ENCODE results near the gene HECTD4.
A peak's percentile ranks its signal among the peaks of the same experiment; 100 is the strongest.

Gene HECTD4

DNA sequence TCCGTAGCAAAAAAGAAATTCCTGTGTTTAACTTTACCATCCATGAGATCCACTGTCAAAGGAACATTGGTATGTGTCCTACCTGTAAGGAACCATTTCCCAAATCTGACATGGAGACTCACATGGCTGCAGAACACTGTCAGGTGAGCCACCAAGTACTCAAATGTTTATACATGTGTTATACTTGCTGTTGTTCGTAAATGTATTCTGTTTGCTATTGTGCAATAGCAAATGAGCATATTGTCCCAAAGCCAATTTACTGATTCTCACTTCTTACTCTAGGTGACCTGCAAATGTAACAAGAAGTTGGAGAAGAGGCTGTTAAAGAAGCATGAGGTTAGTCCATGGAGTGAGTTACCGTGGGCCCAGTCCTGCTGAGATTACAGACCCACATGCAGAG, 247.5 kb downstream of the HECTD4 start:
- POLR2A ChIA-PET = no interaction called here
- TF ChIP-seq ZNF384 (IDR thresholded peaks at IDR 0.05) (no peak), NFRKB (IDR thresholded peaks at IDR 0.05) (no peak), ELF4 (IDR thresholded peaks at IDR 0.05) (no peak), SUZ12 (IDR thresholded peaks at IDR 0.05) (no peak), L3MBTL2 (conservative IDR thresholded peaks at IDR 0.05) (no peak), TARDBP (IDR thresholded peaks at IDR 0.05) (no peak), FOXK2 (IDR thresholded peaks at IDR 0.05) (no peak), FOXM1 (IDR thresholded peaks at IDR 0.05; ENCODE audit: borderline replicate concordance) (no peak), HDGF (IDR thresholded peaks at IDR 0.05; ENCODE audit: borderline replicate concordance) (no peak), LEF1 (IDR thresholded peaks at IDR 0.05; ENCODE audit: borderline replicate concordance) (no peak), BHLHE40 (IDR thresholded peaks at IDR 0.05; ENCODE audit: borderline replicate concordance) (no peak), ARNT (IDR thresholded peaks at IDR 0.05) (no peak), SP1 (IDR thresholded peaks at IDR 0.05) (no peak)
- TF ChIP-seq, protein P1, sequence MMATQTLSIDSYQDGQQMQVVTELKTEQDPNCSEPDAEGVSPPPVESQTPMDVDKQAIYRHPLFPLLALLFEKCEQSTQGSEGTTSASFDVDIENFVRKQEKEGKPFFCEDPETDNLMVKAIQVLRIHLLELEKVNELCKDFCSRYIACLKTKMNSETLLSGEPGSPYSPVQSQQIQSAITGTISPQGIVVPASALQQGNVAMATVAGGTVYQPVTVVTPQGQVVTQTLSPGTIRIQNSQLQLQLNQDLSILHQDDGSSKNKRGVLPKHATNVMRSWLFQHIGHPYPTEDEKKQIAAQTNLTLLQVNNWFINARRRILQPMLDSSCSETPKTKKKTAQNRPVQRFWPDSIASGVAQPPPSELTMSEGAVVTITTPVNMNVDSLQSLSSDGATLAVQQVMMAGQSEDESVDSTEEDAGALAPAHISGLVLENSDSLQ (IDR thresholded peaks at IDR 0.05) = no peak

DNA sequence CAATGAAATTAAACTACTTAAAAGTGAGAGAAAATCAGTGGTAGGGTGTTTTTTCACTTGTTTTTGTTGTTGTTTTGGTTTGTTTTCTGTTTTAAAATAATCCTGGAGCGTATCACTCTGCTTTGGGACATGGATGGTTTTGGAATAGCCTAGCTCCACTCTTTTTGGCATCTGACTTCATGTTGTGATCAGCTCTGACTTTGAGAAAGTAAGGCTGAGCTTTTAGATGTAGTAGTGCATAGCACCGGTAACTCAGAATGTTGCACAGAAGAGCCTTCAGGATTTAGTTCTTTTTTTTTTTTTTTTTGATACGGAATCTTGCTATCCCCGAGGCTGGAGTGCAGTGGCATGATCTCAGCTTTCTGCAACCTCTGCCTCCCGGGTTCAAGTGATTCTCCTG, 248.8 kb downstream of the HECTD4 start:
- ChIA-PET CTCF (no interaction called here), POLR2A (interaction anchor here (1.3 kb wide), 1 partner anchor 17 kb away, joined by 3 read pairs; no protein-coding TSS in a partner anchor)
- no peak for DNase-seq (ENCODE audit: extremely low spot score)
- TF ChIP-seq FOXA1 (IDR thresholded peaks at IDR 0.05) (no peak), CTBP1 (IDR thresholded peaks at IDR 0.05; ENCODE audit: borderline replicate concordance) (no peak), ELF4 (IDR thresholded peaks at IDR 0.05) (no peak), L3MBTL2 (conservative IDR thresholded peaks at IDR 0.05) (no peak), FOXK2 (IDR thresholded peaks at IDR 0.05) (no peak), HDGF (IDR thresholded peaks at IDR 0.05; ENCODE audit: borderline replicate concordance) (no peak), TARDBP (IDR thresholded peaks at IDR 0.05) (no peak), FOXM1 (IDR thresholded peaks at IDR 0.05; ENCODE audit: borderline replicate concordance) (no peak)

More for the DNA sequence above, 247.5 kb downstream of the HECTD4 start:
- no peak for DNase-seq (ENCODE audit: extremely low spot score)
- CTCF ChIA-PET = no interaction called here

DNA sequence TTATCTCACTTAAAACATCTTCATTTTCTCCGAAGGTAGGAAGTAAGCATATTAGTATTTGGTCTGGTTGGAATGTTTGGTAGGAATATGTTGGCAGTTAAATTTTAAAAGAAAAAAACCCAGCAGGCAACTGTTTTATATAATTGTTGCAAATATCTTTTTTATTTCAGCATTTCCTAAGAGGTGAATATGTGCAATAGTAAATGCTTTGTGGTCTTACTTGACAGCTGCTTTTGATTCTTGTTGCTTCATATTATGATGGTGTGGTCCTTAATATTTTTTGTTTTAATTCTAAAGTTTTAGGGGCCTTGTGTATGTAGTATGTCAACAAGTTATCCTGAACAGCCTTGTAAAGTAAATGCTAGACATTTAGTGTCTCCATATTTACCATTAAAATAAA, 250.5 kb downstream of the HECTD4 start:
- TF ChIP-seq SUZ12 (IDR thresholded peaks at IDR 0.05) (no peak), ARNT (IDR thresholded peaks at IDR 0.05) (no peak), FOXM1 (IDR thresholded peaks at IDR 0.05; ENCODE audit: borderline replicate concordance) (no peak), CTBP1 (IDR thresholded peaks at IDR 0.05; ENCODE audit: borderline replicate concordance) (no peak)
- DNase-seq (ENCODE audit: extremely low spot score) = no peak
- CTCF ChIA-PET = no interaction called here
- POLR2A ChIA-PET = no interaction called here

DNA sequence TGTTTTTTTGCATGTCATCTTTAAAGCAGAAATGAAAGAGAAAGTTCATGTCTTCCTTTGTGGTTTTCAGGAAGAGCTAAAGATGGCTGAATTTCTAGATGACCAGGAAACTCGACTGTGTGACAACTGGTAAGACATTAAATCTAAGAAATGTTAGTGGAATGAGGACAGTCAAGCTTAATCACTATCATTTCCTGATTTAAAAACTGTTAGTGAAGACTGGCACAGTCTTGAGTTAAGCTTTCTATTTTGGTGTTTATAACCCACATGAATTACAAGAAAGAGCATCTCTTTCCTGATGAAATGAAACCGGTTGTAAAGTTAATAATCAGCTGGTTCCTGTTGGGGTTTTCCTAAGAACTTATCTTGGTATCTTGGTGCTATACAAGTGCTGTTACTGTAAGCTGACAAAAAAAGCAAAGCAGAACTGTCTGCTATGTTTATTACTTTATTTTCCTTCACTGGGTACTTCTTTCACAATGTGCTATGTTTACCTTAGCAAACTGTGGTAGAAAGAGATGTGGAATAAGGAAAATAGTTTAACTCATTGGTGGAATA, 251.7 kb downstream of the HECTD4 start:
- CTCF ChIA-PET = interaction anchor here (0.6 kb wide), 1 partner anchor 75 kb away, joined by 3 read pairs; no protein-coding TSS in a partner anchor
- POLR2A ChIA-PET = interaction anchor here (1.0 kb wide), 1 partner anchor 14 kb away, joined by 4 read pairs; no protein-coding TSS in a partner anchor
- TF ChIP-seq ARNT (IDR thresholded peaks at IDR 0.05) (no peak), CTBP1 (IDR thresholded peaks at IDR 0.05; ENCODE audit: borderline replicate concordance) (no peak), LEF1 (IDR thresholded peaks at IDR 0.05; ENCODE audit: borderline replicate concordance) (no peak), FOXM1 (IDR thresholded peaks at IDR 0.05; ENCODE audit: borderline replicate concordance) (no peak), BHLHE40 (IDR thresholded peaks at IDR 0.05; ENCODE audit: borderline replicate concordance) (no peak), L3MBTL2 (conservative IDR thresholded peaks at IDR 0.05) (no peak), HDGF (IDR thresholded peaks at IDR 0.05; ENCODE audit: borderline replicate concordance) (no peak), FOXA1 (IDR thresholded peaks at IDR 0.05) (no peak), ZNF384 (IDR thresholded peaks at IDR 0.05) (no peak), FOXK2 (IDR thresholded peaks at IDR 0.05) (no peak), SUZ12 (IDR thresholded peaks at IDR 0.05) (no peak), NFRKB (IDR thresholded peaks at IDR 0.05) (no peak)
- TF ChIP-seq, protein P1 (IDR thresholded peaks at IDR 0.05) = no peak
- no peak for DNase-seq (ENCODE audit: extremely low spot score)

DNA sequence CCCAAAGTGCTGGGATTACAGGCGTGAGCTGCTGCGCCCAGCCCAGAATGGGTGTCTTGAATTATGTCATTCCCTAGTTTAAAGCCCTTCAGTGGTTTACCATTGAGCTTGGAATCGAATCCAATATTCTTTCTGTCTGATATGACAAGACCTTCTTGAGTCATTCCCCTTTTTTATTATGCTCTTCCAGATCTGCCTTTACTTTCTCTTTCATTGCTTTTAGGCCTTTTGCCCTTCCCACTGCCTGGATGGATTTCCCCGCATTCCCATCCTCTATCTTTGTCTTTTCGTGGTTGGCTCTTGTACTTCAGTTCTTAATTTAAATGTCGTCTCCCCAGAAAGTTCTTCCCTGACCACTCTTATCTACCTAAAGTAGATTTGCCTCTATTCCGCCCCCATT, 255.3 kb downstream of the HECTD4 start:
- TF ChIP-seq NFRKB (IDR thresholded peaks at IDR 0.05) = no peak
- TF ChIP-seq CTBP1 (IDR thresholded peaks at IDR 0.05; ENCODE audit: borderline replicate concordance) = no peak
- no peak for TF ChIP-seq ZNF384 (IDR thresholded peaks at IDR 0.05)
- no peak for TF ChIP-seq SUZ12 (IDR thresholded peaks at IDR 0.05)
- TF ChIP-seq HDGF (IDR thresholded peaks at IDR 0.05; ENCODE audit: borderline replicate concordance) = no peak
- no peak for TF ChIP-seq FOXK2 (IDR thresholded peaks at IDR 0.05)
- TF ChIP-seq ELF4 (IDR thresholded peaks at IDR 0.05) = no peak
- ChIA-PET POLR2A (interaction anchor here (0.7 to 2.8 kb wide), 6 partner anchors 10 to 285 kb away, joined by 3 to 36 read pairs (median 4); partner anchors contain the start of genes MAPKAPK5 and NAA25), CTCF (no interaction called here)
- DNase-seq (ENCODE audit: extremely low spot score) = no peak

DNA sequence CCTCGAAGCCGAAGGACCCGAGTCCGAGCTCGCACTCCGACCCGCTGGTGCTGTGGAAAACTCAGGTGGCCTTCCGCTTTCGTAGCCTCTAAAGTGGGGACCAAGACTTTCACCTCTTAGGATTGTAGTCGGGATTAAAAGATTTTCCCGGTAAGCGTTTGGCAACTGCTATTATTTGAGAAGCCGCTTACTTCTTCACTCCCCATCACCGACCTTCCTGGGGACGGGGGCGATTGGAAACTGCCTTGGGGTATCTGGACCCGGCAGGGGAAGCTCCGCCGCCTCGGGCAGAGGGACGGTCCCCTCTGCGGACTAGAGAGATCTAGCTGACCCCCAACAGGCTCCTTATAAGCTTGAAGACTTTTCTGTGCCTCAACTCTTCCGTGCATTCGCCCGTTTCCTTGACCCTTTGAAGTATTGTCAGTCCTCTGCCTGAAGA, 256.2 kb downstream of the HECTD4 start:
- TF ChIP-seq FOXM1 (IDR thresholded peaks at IDR 0.05; ENCODE audit: borderline replicate concordance) = no peak
- TF ChIP-seq L3MBTL2 (conservative IDR thresholded peaks at IDR 0.05) = 0 out of 2 replicates have a peak, but pooled peaks have one; percentile 4
- ChIA-PET CTCF (no interaction called here), POLR2A (interaction anchor here (0.9 to 2.8 kb wide), 4 partner anchors 9 to 38 kb away, joined by 3 to 36 read pairs (median 16); partner anchors contain the start of gene NAA25)
- DNase-seq (ENCODE audit: extremely low spot score) = no peak

All from HEK293T (cell line).